ENCODE data around the gene SNX32. TPM values are rescaled to one million over a fixed set of nuclear protein-coding genes. Genes with fewer than 3 reads are reported as not detected.

SNX32 gene
- total and polyA plus RNA-seq, 9 of the 15 experiments (the other 6 are each of a cell fraction or from before 2014, with no cell fraction given) = 0.03 TPM; not detected in 7

GRCh38 chr11:65868076-65868667 lies 34.4 kb downstream of the SNX32 start (continued):
- TF ChIP-seq BCLAF1 (IDR thresholded peaks at IDR 0.05; ENCODE audit: borderline replicate concordance in 1 of 2, control insufficient read depth in 1 of 2, low read depth in 2 of 2, low read length in 1 of 2) (no peak), CBFB (CRISPR knock-in tag; IDR thresholded peaks at IDR 0.05) (no peak), ZKSCAN8 (CRISPR knock-in tag; IDR thresholded peaks at IDR 0.05) (no peak), RAD51 (IDR thresholded peaks at IDR 0.05; ENCODE audit: borderline replicate concordance, low read depth) (no peak), BRD4 (IDR thresholded peaks at IDR 0.05) (no peak), ZBTB33 (CRISPR knock-in tag; IDR thresholded peaks at IDR 0.05) (no peak), USF2 (CRISPR knock-in tag; IDR thresholded peaks at IDR 0.05) (no peak), POLR2AphosphoS2 (IDR thresholded peaks at IDR 0.05; ENCODE audit: low read length) (0 out of 2 replicates have a peak, but pooled peaks have one; percentile 52), THAP12 (CRISPR knock-in tag; IDR thresholded peaks at IDR 0.05) (0 out of 2 replicates have a peak, but pooled peaks have one; percentile 2), DPF2 (IDR thresholded peaks at IDR 0.05) (no peak), ETV5 (CRISPR knock-in tag; IDR thresholded peaks at IDR 0.05; ENCODE audit: low read depth) (no peak), RBFOX2 (IDR thresholded peaks at IDR 0.05; ENCODE audit: low read depth, low read length) (peak; percentile 80), NR0B1 (IDR thresholded peaks at IDR 0.05; ENCODE audit: partially characterized antibody) (no peak), FOXP4 (CRISPR knock-in tag; IDR thresholded peaks at IDR 0.05; ENCODE audit: borderline replicate concordance) (no peak)
